ENCODE results near the gene UMODL1.

The UMODL1 gene

DNA sequence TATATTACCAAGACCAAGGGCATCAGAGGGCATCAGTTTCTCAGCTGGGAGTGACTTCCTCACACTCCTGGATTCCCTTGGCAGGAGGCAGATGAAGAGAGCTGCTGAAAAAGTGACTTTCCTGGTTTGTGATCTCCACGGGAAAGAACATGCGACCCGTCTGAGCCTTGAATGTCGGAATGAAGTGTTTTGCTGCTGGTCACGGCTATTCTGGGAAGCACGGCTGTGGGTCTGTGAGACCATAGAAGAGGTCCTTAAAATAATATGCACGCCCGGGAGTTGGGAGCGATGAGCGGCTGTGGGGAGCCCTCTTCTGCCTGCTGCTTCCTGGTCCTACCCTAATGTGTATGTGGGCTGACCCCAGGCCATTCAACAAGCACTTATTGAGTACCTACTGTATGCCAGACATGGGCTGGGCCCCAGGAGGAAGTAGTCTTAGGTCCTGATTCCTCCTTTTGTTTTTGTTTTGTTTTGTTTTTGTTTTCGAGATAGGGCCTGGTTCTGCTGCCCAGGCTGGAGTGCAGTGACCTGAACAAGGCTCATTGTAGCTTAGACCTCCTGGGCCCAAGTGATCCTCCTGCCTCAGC lies 13.2 kb upstream of the UMODL1 start:
- ChIA-PET POLR2A (no interaction called here), CTCF (no interaction called here)
- no peak for TF ChIP-seq ZNF140 (tag by site-specific recombination; IDR thresholded peaks at IDR 0.05)
- no peak for TF ChIP-seq HOXD13 (CRISPR knock-in tag; IDR thresholded peaks at IDR 0.05; ENCODE audit: borderline replicate concordance)
- TF ChIP-seq, protein P1, sequence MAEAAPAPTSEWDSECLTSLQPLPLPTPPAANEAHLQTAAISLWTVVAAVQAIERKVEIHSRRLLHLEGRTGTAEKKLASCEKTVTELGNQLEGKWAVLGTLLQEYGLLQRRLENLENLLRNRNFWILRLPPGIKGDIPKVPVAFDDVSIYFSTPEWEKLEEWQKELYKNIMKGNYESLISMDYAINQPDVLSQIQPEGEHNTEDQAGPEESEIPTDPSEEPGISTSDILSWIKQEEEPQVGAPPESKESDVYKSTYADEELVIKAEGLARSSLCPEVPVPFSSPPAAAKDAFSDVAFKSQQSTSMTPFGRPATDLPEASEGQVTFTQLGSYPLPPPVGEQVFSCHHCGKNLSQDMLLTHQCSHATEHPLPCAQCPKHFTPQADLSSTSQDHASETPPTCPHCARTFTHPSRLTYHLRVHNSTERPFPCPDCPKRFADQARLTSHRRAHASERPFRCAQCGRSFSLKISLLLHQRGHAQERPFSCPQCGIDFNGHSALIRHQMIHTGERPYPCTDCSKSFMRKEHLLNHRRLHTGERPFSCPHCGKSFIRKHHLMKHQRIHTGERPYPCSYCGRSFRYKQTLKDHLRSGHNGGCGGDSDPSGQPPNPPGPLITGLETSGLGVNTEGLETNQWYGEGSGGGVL (tag by site-specific recombination; IDR thresholded peaks at IDR 0.05), result no peak
- TF ChIP-seq, protein P2, sequence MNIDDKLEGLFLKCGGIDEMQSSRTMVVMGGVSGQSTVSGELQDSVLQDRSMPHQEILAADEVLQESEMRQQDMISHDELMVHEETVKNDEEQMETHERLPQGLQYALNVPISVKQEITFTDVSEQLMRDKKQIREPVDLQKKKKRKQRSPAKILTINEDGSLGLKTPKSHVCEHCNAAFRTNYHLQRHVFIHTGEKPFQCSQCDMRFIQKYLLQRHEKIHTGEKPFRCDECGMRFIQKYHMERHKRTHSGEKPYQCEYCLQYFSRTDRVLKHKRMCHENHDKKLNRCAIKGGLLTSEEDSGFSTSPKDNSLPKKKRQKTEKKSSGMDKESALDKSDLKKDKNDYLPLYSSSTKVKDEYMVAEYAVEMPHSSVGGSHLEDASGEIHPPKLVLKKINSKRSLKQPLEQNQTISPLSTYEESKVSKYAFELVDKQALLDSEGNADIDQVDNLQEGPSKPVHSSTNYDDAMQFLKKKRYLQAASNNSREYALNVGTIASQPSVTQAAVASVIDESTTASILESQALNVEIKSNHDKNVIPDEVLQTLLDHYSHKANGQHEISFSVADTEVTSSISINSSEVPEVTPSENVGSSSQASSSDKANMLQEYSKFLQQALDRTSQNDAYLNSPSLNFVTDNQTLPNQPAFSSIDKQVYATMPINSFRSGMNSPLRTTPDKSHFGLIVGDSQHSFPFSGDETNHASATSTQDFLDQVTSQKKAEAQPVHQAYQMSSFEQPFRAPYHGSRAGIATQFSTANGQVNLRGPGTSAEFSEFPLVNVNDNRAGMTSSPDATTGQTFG (tag by site-specific recombination; IDR thresholded peaks at IDR 0.05; ENCODE audit: borderline replicate concordance), result no peak
- no peak for TF ChIP-seq ZNF169 (tag by site-specific recombination; IDR thresholded peaks at IDR 0.05)
- TF ChIP-seq ZNF48 (tag by site-specific recombination; IDR thresholded peaks at IDR 0.05), result no peak
- no peak for TF ChIP-seq ZNF776 (tag by site-specific recombination; IDR thresholded peaks at IDR 0.05; ENCODE audit: borderline replicate concordance)
- TF ChIP-seq, protein P3, sequence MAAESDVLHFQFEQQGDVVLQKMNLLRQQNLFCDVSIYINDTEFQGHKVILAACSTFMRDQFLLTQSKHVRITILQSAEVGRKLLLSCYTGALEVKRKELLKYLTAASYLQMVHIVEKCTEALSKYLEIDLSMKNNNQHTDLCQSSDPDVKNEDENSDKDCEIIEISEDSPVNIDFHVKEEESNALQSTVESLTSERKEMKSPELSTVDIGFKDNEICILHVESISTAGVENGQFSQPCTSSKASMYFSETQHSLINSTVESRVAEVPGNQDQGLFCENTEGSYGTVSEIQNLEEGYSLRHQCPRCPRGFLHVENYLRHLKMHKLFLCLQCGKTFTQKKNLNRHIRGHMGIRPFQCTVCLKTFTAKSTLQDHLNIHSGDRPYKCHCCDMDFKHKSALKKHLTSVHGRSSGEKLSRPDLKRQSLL (tag by site-specific recombination; IDR thresholded peaks at IDR 0.05), result no peak
- no peak for TF ChIP-seq ZNF791 (tag by site-specific recombination; IDR thresholded peaks at IDR 0.05)
- TF ChIP-seq, protein P4, sequence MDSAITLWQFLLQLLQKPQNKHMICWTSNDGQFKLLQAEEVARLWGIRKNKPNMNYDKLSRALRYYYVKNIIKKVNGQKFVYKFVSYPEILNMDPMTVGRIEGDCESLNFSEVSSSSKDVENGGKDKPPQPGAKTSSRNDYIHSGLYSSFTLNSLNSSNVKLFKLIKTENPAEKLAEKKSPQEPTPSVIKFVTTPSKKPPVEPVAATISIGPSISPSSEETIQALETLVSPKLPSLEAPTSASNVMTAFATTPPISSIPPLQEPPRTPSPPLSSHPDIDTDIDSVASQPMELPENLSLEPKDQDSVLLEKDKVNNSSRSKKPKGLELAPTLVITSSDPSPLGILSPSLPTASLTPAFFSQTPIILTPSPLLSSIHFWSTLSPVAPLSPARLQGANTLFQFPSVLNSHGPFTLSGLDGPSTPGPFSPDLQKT (IDR thresholded peaks at IDR 0.05; ENCODE audit: borderline replicate concordance, low read depth, low read length), result no peak
- no peak for TF ChIP-seq ZNF366 (tag by site-specific recombination; conservative IDR thresholded peaks at IDR 0.05)
- no peaks in the 10 kb centered on the region for H3K36me3 ChIP-seq (ENCODE audit: control insufficient read depth in 2 of 2, insufficient read depth in 1 of 2, low read length in 2 of 2)
- no peaks in the 10 kb centered on the region for H3K4me1 ChIP-seq (ENCODE audit: control insufficient read depth, insufficient read depth, low read length)
- H3K4me3 ChIP-seq (ENCODE audit: low read depth, low read length), result no peak overlapping the region
- no peak overlapping the region for H3K27ac ChIP-seq (ENCODE audit: extremely low read depth, low read depth, low read length)
- no peaks in the 10 kb centered on the region for H3K9me3 ChIP-seq (ENCODE audit: control insufficient read depth, insufficient read depth, low read depth, low read length)

DNA sequence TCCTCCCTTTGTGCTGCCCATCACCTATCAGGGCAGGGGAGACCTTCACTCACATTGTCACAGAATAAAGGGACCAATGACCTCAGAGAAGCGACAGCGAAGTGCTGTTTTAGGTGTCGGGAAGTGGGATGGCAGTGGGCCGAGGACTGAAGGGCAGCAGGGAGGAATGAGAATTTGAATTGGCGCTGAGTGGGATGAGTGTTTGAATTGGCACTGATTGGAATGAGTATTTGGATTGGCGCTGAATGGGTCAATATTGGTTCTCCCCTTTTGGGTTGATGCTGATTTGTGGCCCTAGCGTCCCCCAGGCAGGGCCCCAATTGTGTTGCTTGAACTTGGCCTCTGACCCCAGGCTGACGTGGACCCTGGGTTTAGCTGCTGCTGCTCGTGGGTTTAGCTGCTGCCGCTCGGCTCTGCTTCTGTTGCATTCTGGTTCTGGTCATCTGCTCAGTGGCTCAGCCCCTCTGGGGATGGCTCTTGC lies 12.4 kb upstream of the UMODL1 start:
- H3K4me1 ChIP-seq (ENCODE audit: control insufficient read depth, insufficient read depth, low read length), result no peaks in the 10 kb centered on the region
- H3K4me3 ChIP-seq (ENCODE audit: low read depth, low read length), result no peak overlapping the region
- no peak for TF ChIP-seq ZNF501 (tag by site-specific recombination; IDR thresholded peaks at IDR 0.05)
- no peak for TF ChIP-seq ZNF768 (tag by site-specific recombination; IDR thresholded peaks at IDR 0.05)
- TF ChIP-seq ZNF157 (tag by site-specific recombination; IDR thresholded peaks at IDR 0.05), result no peak
- TF ChIP-seq, protein P5, sequence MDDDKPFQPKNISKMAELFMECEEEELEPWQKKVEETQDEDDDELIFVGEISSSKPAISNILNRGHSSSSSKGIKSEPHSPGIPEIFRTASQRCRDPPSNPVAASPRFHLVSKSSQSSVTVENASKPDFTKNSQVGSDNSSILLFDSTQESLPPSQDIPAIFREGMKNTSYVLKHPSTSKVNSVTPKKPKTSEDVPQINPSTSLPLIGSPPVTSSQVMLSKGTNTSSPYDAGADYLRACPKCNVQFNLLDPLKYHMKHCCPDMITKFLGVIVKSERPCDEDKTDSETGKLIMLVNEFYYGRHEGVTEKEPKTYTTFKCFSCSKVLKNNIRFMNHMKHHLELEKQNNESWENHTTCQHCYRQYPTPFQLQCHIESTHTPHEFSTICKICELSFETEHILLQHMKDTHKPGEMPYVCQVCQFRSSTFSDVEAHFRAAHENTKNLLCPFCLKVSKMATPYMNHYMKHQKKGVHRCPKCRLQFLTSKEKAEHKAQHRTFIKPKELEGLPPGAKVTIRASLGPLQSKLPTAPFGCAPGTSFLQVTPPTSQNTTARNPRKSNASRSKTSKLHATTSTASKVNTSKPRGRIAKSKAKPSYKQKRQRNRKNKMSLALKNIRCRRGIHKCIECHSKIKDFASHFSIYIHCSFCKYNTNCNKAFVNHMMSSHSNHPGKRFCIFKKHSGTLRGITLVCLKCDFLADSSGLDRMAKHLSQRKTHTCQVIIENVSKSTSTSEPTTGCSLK (tag by site-specific recombination; IDR thresholded peaks at IDR 0.05), result no peak
- TF ChIP-seq, protein P3 (tag by site-specific recombination; IDR thresholded peaks at IDR 0.05), result no peak
- TF ChIP-seq ZNF585B (tag by site-specific recombination; IDR thresholded peaks at IDR 0.05), result no peak
- no peak for TF ChIP-seq ZNF23 (tag by site-specific recombination; IDR thresholded peaks at IDR 0.05; ENCODE audit: borderline replicate concordance)
- no peak for TF ChIP-seq ZSCAN23 (tag by site-specific recombination; IDR thresholded peaks at IDR 0.05)
- H3K9me3 ChIP-seq (ENCODE audit: control insufficient read depth, insufficient read depth, low read depth, low read length), result no peaks in the 10 kb centered on the region
- no peaks in the 10 kb centered on the region for H3K36me3 ChIP-seq (ENCODE audit: control insufficient read depth in 2 of 2, insufficient read depth in 1 of 2, low read length in 2 of 2)
- CTCF ChIA-PET, result no interaction called here
- POLR2A ChIA-PET, result no interaction called here
- H3K27ac ChIP-seq (ENCODE audit: extremely low read depth, low read depth, low read length), result no peak overlapping the region

Measured in HEK293 (cell line).